H1 (cell line): ENCODE data around the gene RABL2A. TPM values are rescaled to one million over a fixed set of nuclear protein-coding genes. Genes with fewer than 3 reads are reported as not detected.
A peak's percentile ranks its signal among the peaks of the same experiment; 100 is the strongest.
"Not testable (repeated sequence)": the region's sequence is repeated elsewhere in the genome, so short reads cannot be mapped to it uniquely, and the experiment has no call there.

Experiments
- CTCF ChIA-PET: fragments of 300-600 bp; sonication (Branson Sonifier 250); formaldehyde crosslinking; loops from one replicate; lab custom pipeline; 2021; ENCODE audit not compliant: partially characterized antibody; lab: Charles Lee
- POLR2A ChIA-PET: fragments of 300-600 bp; sonication (Branson Sonifier 250); formaldehyde crosslinking; loops from one replicate; lab custom pipeline; 2021; ENCODE audit warnings: inconsistent platforms; ENCODE audit not compliant: partially characterized antibody; lab: Charles Lee
- DNase-seq, 2 experiments: peaks; one replicate each; pipeline versions ENCODE4 v3.0.0 to v3.0.0-alpha.2; 2010 to 2022; ENCODE audit warnings: low spot score in 2 of 2, low read depth in 1 of 2, mixed read lengths in 1 of 2
- FAIRE-seq: peaks from 2 replicates; lab custom pipeline; 2011; peaks lifted over from hg19 to GRCh38; lab: Jason Lieb, UNC
- H2AFZ ChIP-seq: 2 replicates; pipeline ENCODE4 v1.8.1; 2012; ENCODE audit warnings: low read length, inconsistent platforms
- H2AK5ac ChIP-seq: 2 replicates; pipeline ENCODE4 v1.6.1; 2013; ENCODE audit warnings: low read depth, low read length
- H2BK120ac ChIP-seq: replicated peaks from 2 replicates; pipeline ENCODE3; 2013; ENCODE audit warnings: low read depth, low read length, inconsistent platforms
- H2BK12ac ChIP-seq: 2 replicates; pipeline ENCODE4 v1.6.1; 2013; ENCODE audit warnings: low read depth, low read length
- H2BK15ac ChIP-seq: 2 replicates; pipeline ENCODE4 v1.6.1; 2013; ENCODE audit warnings: low read length
- H2BK20ac ChIP-seq: 2 replicates; pipeline ENCODE4 v1.6.1; 2013; ENCODE audit warnings: low read length
- H2BK5ac ChIP-seq: 2 replicates; pipeline ENCODE4 v1.6.1; 2013; ENCODE audit warnings: low read depth, low read length
- H3K14ac ChIP-seq: 2 replicates; pipeline ENCODE4 v1.6.1; 2013; ENCODE audit warnings: inconsistent platforms; ENCODE audit not compliant: insufficient read length
- H3K18ac ChIP-seq: 2 replicates; pipeline ENCODE4 v1.6.1; 2013; ENCODE audit warnings: low read length; ENCODE audit errors: extremely low read depth
- H3K23ac ChIP-seq: 2 replicates; pipeline ENCODE4 v1.6.1; 2013; ENCODE audit warnings: inconsistent platforms; ENCODE audit not compliant: insufficient read length
- H3K23me2 ChIP-seq: 2 replicates; pipeline ENCODE4 v1.6.1; 2013; ENCODE audit warnings: low read depth, low read length
- H3K27ac ChIP-seq: 2 replicates; pipeline ENCODE4 v1.6.1; 2011; ENCODE audit warnings: low read depth, low read length, inconsistent platforms
- H3K27me3 ChIP-seq, 4 experiments: replicated peaks in 1 of 4; 1 replicate in 1 of 4; 2 replicates in 3 of 4; pipeline versions ENCODE4 v1.6.1 to v1.8.1; 2011 to 2013; ENCODE audit warnings: low read length in 3 of 4, mild to moderate bottlenecking in 3 of 4, inconsistent platforms in 2 of 4, mixed read lengths in 2 of 4, moderate library complexity in 1 of 4; ENCODE audit not compliant: control insufficient read depth in 3 of 4, insufficient read depth in 3 of 4; ENCODE audit errors: extremely low read depth in 1 of 4
- H3K36me3 ChIP-seq, 4 experiments: 2 replicates each; pipeline versions ENCODE4 v1.6.1 to v1.8.1; 2011 to 2013; ENCODE audit warnings: mild to moderate bottlenecking in 4 of 4, low read length in 3 of 4, moderate library complexity in 2 of 4, control low read depth in 1 of 4, inconsistent platforms in 1 of 4; ENCODE audit not compliant: insufficient read depth in 4 of 4, control insufficient read depth in 2 of 4
- H3K4ac ChIP-seq: replicated peaks from 2 replicates; pipeline ENCODE3; 2013; ENCODE audit warnings: low read length, low read depth, mixed read lengths, inconsistent platforms; ENCODE audit not compliant: insufficient read length
- H3K4me1 ChIP-seq, 4 experiments: replicated peaks in 1 of 4; 1 replicate in 1 of 4; 2 replicates in 3 of 4; pipeline versions ENCODE4 v1.6.1 to v1.8.1; 2011 to 2013; ENCODE audit warnings: low read length in 3 of 4, inconsistent platforms in 2 of 4, mixed read lengths in 1 of 4; ENCODE audit not compliant: insufficient read depth in 4 of 4, control insufficient read depth in 3 of 4
- H3K4me2 ChIP-seq, 2 experiments: 2 replicates each; pipeline versions ENCODE4 v1.6.1 to v1.8.1; 2011 to 2013; ENCODE audit warnings: low read depth in 2 of 2, low read length in 2 of 2, control low read depth in 1 of 2, inconsistent platforms in 1 of 2, mild to moderate bottlenecking in 1 of 2; ENCODE audit not compliant: insufficient read depth in 1 of 2
- H3K4me3 ChIP-seq, 4 experiments: fragments of 200-600, 300-600 bp in 1 of 4; sonication (generic), shearing (Covaris generic), sonication (Bioruptor Twin) in 1 of 4; 2 replicates each; pipeline versions ENCODE4 v1.5.1 to v1.8.1; 2011 to 2016; ENCODE audit warnings: low read length in 4 of 4, low read depth in 3 of 4, control low read depth in 2 of 4, inconsistent platforms in 2 of 4, mild to moderate bottlenecking in 2 of 4, mixed read lengths in 1 of 4, moderate library complexity in 1 of 4; ENCODE audit not compliant: insufficient read depth in 2 of 4; ENCODE audit errors: extremely low read depth in 1 of 4
- H3K56ac ChIP-seq: replicated peaks from 2 replicates; pipeline ENCODE3; 2013; ENCODE audit warnings: low read depth, mild to moderate bottlenecking, mixed read lengths, low read length, inconsistent platforms; ENCODE audit not compliant: insufficient read length
- H3K79me1 ChIP-seq: 2 replicates; pipeline ENCODE4 v1.6.1; 2013; ENCODE audit warnings: low read depth, low read length, control low read depth
- H3K79me2 ChIP-seq, 2 experiments: 2 replicates each; pipeline versions ENCODE4 v1.6.1 to v1.8.1; 2012 to 2013; ENCODE audit warnings: low read length in 2 of 2, mild to moderate bottlenecking in 2 of 2, inconsistent platforms in 1 of 2; ENCODE audit not compliant: insufficient read depth in 2 of 2, control insufficient read depth in 1 of 2
- H3K9ac ChIP-seq, 4 experiments: replicated peaks in 1 of 4; 1 replicate in 1 of 4; 2 replicates in 3 of 4; pipeline versions ENCODE4 v1.6.1 to v1.8.1; 2011 to 2013; ENCODE audit warnings: low read depth in 3 of 4, low read length in 3 of 4, control low read depth in 2 of 4, mild to moderate bottlenecking in 2 of 4, moderate library complexity in 2 of 4, inconsistent platforms in 1 of 4; ENCODE audit errors: extremely low read depth in 1 of 4
- H3K9me3 ChIP-seq, 2 experiments: 2 replicates each; pipeline versions ENCODE4 v1.6.1 to v1.8.1; 2012 to 2013; ENCODE audit warnings: mild to moderate bottlenecking in 2 of 2, moderate library complexity in 2 of 2, control low read depth in 1 of 2, inconsistent platforms in 1 of 2, low read depth in 1 of 2, low read length in 1 of 2, mixed read lengths in 1 of 2; ENCODE audit not compliant: insufficient read depth in 2 of 2
- H4K20me1 ChIP-seq, 2 experiments: replicated peaks in 1 of 2; 2 replicates each; pipeline versions ENCODE3 to v1.8.1; 2011 to 2013; ENCODE audit warnings: inconsistent platforms in 2 of 2, low read length in 2 of 2, mild to moderate bottlenecking in 1 of 2; ENCODE audit not compliant: insufficient read depth in 2 of 2, control insufficient read depth in 1 of 2
- H4K5ac ChIP-seq: 2 replicates; pipeline ENCODE4 v1.6.1; 2013; ENCODE audit warnings: low read length, low read depth, mixed read lengths, inconsistent platforms; ENCODE audit not compliant: insufficient read length
- H4K8ac ChIP-seq: 2 replicates; pipeline ENCODE4 v1.8.0; 2013; ENCODE audit warnings: mild to moderate bottlenecking, moderate library complexity, low read length, inconsistent platforms; ENCODE audit not compliant: insufficient read depth; ENCODE audit errors: extremely low read depth
- H4K91ac ChIP-seq: replicated peaks from 2 replicates; pipeline ENCODE3; 2013; ENCODE audit warnings: low read length, mixed read lengths, inconsistent platforms; ENCODE audit not compliant: insufficient read length
- WGBS, 2 experiments: shearing (Covaris generic) in 1 of 2; methylation state at CpG; one replicate each; pipeline versions ENCODE4 v1.1.6 to v1.1.7; 2013 to 2015; ENCODE audit warnings: low lambda C conversion rate in 2 of 2, mixed read lengths in 2 of 2, inconsistent platforms in 1 of 2, low coverage in 1 of 2, missing lambda C conversion rate in 1 of 2; ENCODE audit not compliant: insufficient replicate concordance in 2 of 2, insufficient coverage in 1 of 2, insufficient read length in 1 of 2; ENCODE audit errors: extremely low coverage in 1 of 2, missing lambda C conversion rate in 1 of 2; 5-methylcytosine and 5-hydroxymethylcytosine counted together
- polyA plus RNA-seq, 7 experiments: library from polyadenylated mRNA; depleted of rRNA in 3 of 7; stranded (reverse) in 5 of 7; unstranded in 2 of 7; fragments of >200 nt in 5 of 7; fragments of 200-250 nt in 2 of 7; gene quantifications; 1 replicate in 5 of 7; 2 replicates in 1 of 7; 4 replicates in 1 of 7; pipeline versions ENCODE4 v1.2.1 to v1.2.3, GENCODE V29; 2011 to 2013; ENCODE audit warnings: missing spikeins in 2 of 7, mixed read lengths in 2 of 7
- total RNA-seq: library from RNA; stranded (reverse); fragmentation: NEBNext Ultra II Directional; extraction: Animal tissue kit (Norgen Biotek cat#: 25700); gene quantifications from 2 replicates; pipeline ENCODE4 v1.2.1, GENCODE V29; 2021

RABL2A gene
- total and polyA plus RNA-seq, 2 of the 8 experiments (the other 6 are each of a cell fraction or from before 2014, with no cell fraction given) = 6.9 to 10.9 TPM

GRCh38 chr2:113625906-113626305 lies 1.2 kb upstream of the RABL2A start:
- H3K23ac ChIP-seq, H3K18ac ChIP-seq, H2AK5ac ChIP-seq, H3K79me1 ChIP-seq, H3K36me3 ChIP-seq, H2BK5ac ChIP-seq, H3K4me3 ChIP-seq, H3K56ac ChIP-seq, H4K20me1 ChIP-seq, H4K91ac ChIP-seq, H3K23me2 ChIP-seq, H2BK12ac ChIP-seq, H3K4me1 ChIP-seq, H2BK15ac ChIP-seq, H3K27me3 ChIP-seq, H4K8ac ChIP-seq, H2BK20ac ChIP-seq, CTCF ChIA-PET, H3K79me2 ChIP-seq, FAIRE-seq, POLR2A ChIA-PET, H3K9ac ChIP-seq, H4K5ac ChIP-seq, H3K4ac ChIP-seq, H3K14ac ChIP-seq, DNase-seq, H3K9me3 ChIP-seq, H3K27ac ChIP-seq, H2BK120ac ChIP-seq, H2AFZ ChIP-seq: not testable (repeated sequence)
- 76% methylated on average over 10 of the region's 10 CpGs; no CpG with 5 or more reads in 1 of the 2 experiments for WGBS, 2 experiments
- H3K4me2 ChIP-seq = peak overlapping the region in 1 of 2 experiments; percentile 75; a peak in 1 of 4 replicates

GRCh38 chr2:113632849-113633345 lies 5.8 kb downstream of the RABL2A start:
- DNase-seq, H4K20me1 ChIP-seq, H3K36me3 ChIP-seq, H3K56ac ChIP-seq, H4K5ac ChIP-seq, H3K27ac ChIP-seq, H3K4me2 ChIP-seq, H2BK12ac ChIP-seq, H3K23me2 ChIP-seq, H3K4ac ChIP-seq, FAIRE-seq, H3K9ac ChIP-seq, H3K9me3 ChIP-seq, H3K79me1 ChIP-seq, H2AK5ac ChIP-seq, POLR2A ChIA-PET, H4K91ac ChIP-seq, H2BK120ac ChIP-seq, H3K4me3 ChIP-seq, H3K18ac ChIP-seq, H4K8ac ChIP-seq, H3K14ac ChIP-seq, H2AFZ ChIP-seq, H3K4me1 ChIP-seq, H3K23ac ChIP-seq, CTCF ChIA-PET, H2BK5ac ChIP-seq, H3K79me2 ChIP-seq, H2BK15ac ChIP-seq, H2BK20ac ChIP-seq, H3K27me3 ChIP-seq: not testable (repeated sequence)
- WGBS, 2 experiments = 87% methylated on average over 4 of the region's 4 CpGs; no CpG with 5 or more reads in 1 of the 2 experiments
